Measurements from ENCODE around the gene IL31RA.
"Not testable (repeated sequence)": the region's sequence is repeated elsewhere in the genome, so short reads cannot be mapped to it uniquely, and the experiment has no call there.

The IL31RA gene

GRCh38 chr5:55926476-55926875 lies 75.3 kb downstream of the IL31RA start:
- no peak for DNase-seq (ENCODE audit: low read depth)

GRCh38 chr5:55927861-55928655 lies 76.9 kb downstream of the IL31RA start:
- no peak for DNase-seq (ENCODE audit: low read depth)

- DNase-seq (ENCODE audit: low read depth) = no peak
Observed at GRCh38 chr5:55929020-55929799, 78.1 kb downstream of the IL31RA start.

- no peak for DNase-seq (ENCODE audit: low read depth)
Observed at GRCh38 chr5:55932700-55933099, 81.5 kb downstream of the IL31RA start.

- DNase-seq (ENCODE audit: low read depth) = no peak
Observed at GRCh38 chr5:55933377-55934114, 82.4 kb downstream of the IL31RA start.

GRCh38 chr5:55934115-55934613 lies 83.0 kb downstream of the IL31RA start:
- DNase-seq (ENCODE audit: low read depth) = no peak

GRCh38 chr5:55934720-55935119 lies 83.6 kb downstream of the IL31RA start:
- DNase-seq (ENCODE audit: low read depth) = no peak

GRCh38 chr5:55935371-55935770 lies 84.2 kb downstream of the IL31RA start:
- DNase-seq (ENCODE audit: low read depth) = no peak

- peak; percentile 35 for DNase-seq (ENCODE audit: low read depth)
Observed at GRCh38 chr5:55936100-55936693, 85.0 kb downstream of the IL31RA start.

GRCh38 chr5:55937598-55937997 lies 86.4 kb downstream of the IL31RA start:
- not testable (repeated sequence) for DNase-seq (ENCODE audit: low read depth)

- DNase-seq (ENCODE audit: low read depth) = not testable (repeated sequence)
Observed at GRCh38 chr5:55941154-55941553, 90.0 kb downstream of the IL31RA start.

GRCh38 chr5:55959208-55959607 lies 108.1 kb downstream of the IL31RA start:
- no peak for DNase-seq (ENCODE audit: low read depth)

GRCh38 chr5:55960779-55961178 lies 109.6 kb downstream of the IL31RA start:
- no peak for DNase-seq (ENCODE audit: low read depth)

GRCh38 chr5:55965525-55965924 lies 114.4 kb downstream of the IL31RA start:
- DNase-seq (ENCODE audit: low read depth) = no peak

GRCh38 chr5:55966284-55966683 lies 115.1 kb downstream of the IL31RA start:
- DNase-seq (ENCODE audit: low read depth) = no peak

GRCh38 chr5:55969956-55970355 lies 118.8 kb downstream of the IL31RA start:
- DNase-seq (ENCODE audit: low read depth) = no peak
